Kidney (tissue), 14 donors: ENCODE results near the gene SMOC1. TPM values are rescaled to one million over a fixed set of nuclear protein-coding genes. Genes with fewer than 3 reads are reported as not detected.
"Not testable (repeated sequence)": the region's sequence is repeated elsewhere in the genome, so short reads cannot be mapped to it uniquely, and the experiment has no call there.

Experiments used
- DNase-seq, 5 donors: peaks; one replicate each; pipeline ENCODE4 v3.0.0-alpha.2; 2013 to 2020
- FAIRE-seq: peaks from 2 replicates; lab custom pipeline; 2012; peaks lifted over from hg19 to GRCh38; lab: Jason Lieb, UNC
- H3K27ac ChIP-seq, 2 donors: one replicate each; pipeline ENCODE4 v1.7.0; 2013; ENCODE audit warnings: low read depth in 2 of 2, low read length in 2 of 2, inconsistent platforms in 1 of 2
- H3K27me3 ChIP-seq: one replicate; pipeline ENCODE4 v1.7.1; 2013; ENCODE audit warnings: low read length, inconsistent platforms; ENCODE audit not compliant: control insufficient read depth, insufficient read depth
- H3K36me3 ChIP-seq, 3 donors: one replicate each; pipeline versions ENCODE4 v1.7.0 to v1.7.1; 2013; ENCODE audit warnings: low read length in 3 of 3, control low read depth in 1 of 3, inconsistent platforms in 1 of 3; ENCODE audit not compliant: insufficient read depth in 3 of 3, control insufficient read depth in 2 of 3
- H3K4me1 ChIP-seq, 3 donors: one replicate each; pipeline versions ENCODE4 v1.7.0 to v1.7.1; 2013; ENCODE audit warnings: low read length in 3 of 3, inconsistent platforms in 1 of 3, low read depth in 1 of 3; ENCODE audit not compliant: control insufficient read depth in 2 of 3, insufficient read depth in 2 of 3
- H3K4me3 ChIP-seq, 3 donors: one replicate each; pipeline versions ENCODE4 v1.7.0 to v1.8.1; 2013; ENCODE audit warnings: low read length in 3 of 3, control low read depth in 1 of 3, inconsistent platforms in 1 of 3
- H3K9ac ChIP-seq, 3 donors: one replicate each; pipeline versions ENCODE4 v1.7.0 to v1.7.1; 2013; ENCODE audit warnings: low read length in 3 of 3, control low read depth in 1 of 3, inconsistent platforms in 1 of 3
- H3K9me3 ChIP-seq, 3 donors: one replicate each; pipeline versions ENCODE4 v1.7.0 to v1.7.1; 2013; ENCODE audit warnings: low read length in 3 of 3, control low read depth in 1 of 3, inconsistent platforms in 1 of 3; ENCODE audit not compliant: control insufficient read depth in 2 of 3, insufficient read depth in 1 of 3
- CTCF ChIP-seq: IDR thresholded peaks from 3 replicates; pipeline ENCODE4 v1.5.1; 2012; ENCODE audit warnings: mild to moderate bottlenecking, moderate library complexity, borderline replicate concordance; ENCODE audit not compliant: insufficient read depth; ENCODE audit errors: extremely low read depth
- intact Hi-C: fragments of 100-400 bp; cut with DNase I; formaldehyde crosslinking; loops from one replicate; pipeline ENCODE4 v1.11.1; 2022
- polyA plus RNA-seq: library from polyadenylated mRNA; stranded (reverse); fragments of 350-450 nt; fragmentation: Illumina TruSeq; extraction: RNeasy Lipid Tissue Mini Kit (QIAGEN cat#74804); gene quantifications from one replicate; pipeline ENCODE4 v1.2.3, GENCODE V29; 2014; ENCODE audit warnings: low read depth, low replicate concordance; ENCODE audit not compliant: insufficient read depth
- total RNA-seq: library from RNA; stranded (reverse); fragmentation: NEBNext Ultra II Directional; extraction: Animal tissue kit (Norgen Biotek cat#: 25700); gene quantifications from one replicate; pipeline ENCODE4 v1.2.1, GENCODE V29; 2021
- donor health status: control.
- donor health status: control.
- donor health status: control.
- donor health status: control.
- donor health status: control.
- donor health status: DM: yes; HTN: yes; CAD: no.
- donor health status: Normal renal cell carcinoma (clear cell type).

The SMOC1 gene
- total and polyA plus RNA-seq, 2 donors from 2014 or later: 1.2 to 2.8 TPM

- Histone ChIP-seq H3K9me3 (peaks cover 0 to 12% (median 0%) of the 10 kb centered on the region in 3 donors), H3K36me3 (no peaks in the 10 kb centered on the region), H3K4me1 (no peaks in the 10 kb centered on the region), H3K27me3 (no peaks in the 10 kb centered on the region), H3K9ac (no peak overlapping the region), H3K4me3 (no peak overlapping the region), H3K27ac (no peak overlapping the region)
- TF ChIP-seq CTCF: no peak
- DNase-seq (peak in 1 of 5 donors; percentile 28), FAIRE-seq (no peak)
- intact Hi-C loops: no loop called here
Observed at GRCh38 chr14:69901113-69901951, 22.1 kb downstream of the SMOC1 start.

- H3K9me3 ChIP-seq, H3K27ac ChIP-seq, H3K4me3 ChIP-seq, DNase-seq, FAIRE-seq, intact Hi-C loops, H3K9ac ChIP-seq, H3K4me1 ChIP-seq, H3K36me3 ChIP-seq, H3K27me3 ChIP-seq: not testable (repeated sequence)
Observed at GRCh38 chr14:69903046-69903445, 23.8 kb downstream of the SMOC1 start.

- no peaks in the 10 kb centered on the region for H3K36me3 ChIP-seq
- H3K4me1 ChIP-seq: no peaks in the 10 kb centered on the region
- intact Hi-C loops: no loop called here
- TF ChIP-seq CTCF: no peak
- FAIRE-seq (no peak), DNase-seq (no peak)
- H3K9me3 ChIP-seq: no peaks in the 10 kb centered on the region
- H3K9ac ChIP-seq: no peak overlapping the region
- no peaks in the 10 kb centered on the region for H3K27me3 ChIP-seq
- H3K27ac ChIP-seq: no peak overlapping the region
- H3K4me3 ChIP-seq: no peak overlapping the region
Observed at GRCh38 chr14:69904246-69904645, 25.0 kb downstream of the SMOC1 start.

- no peaks in the 10 kb centered on the region for H3K9me3 ChIP-seq
- DNase-seq (no peak), FAIRE-seq (no peak)
- H3K27ac ChIP-seq: no peak overlapping the region
- H3K27me3 ChIP-seq: no peaks in the 10 kb centered on the region
- H3K36me3 ChIP-seq: no peaks in the 10 kb centered on the region
- H3K4me3 ChIP-seq: no peak overlapping the region
- TF ChIP-seq CTCF: no peak
- no peaks in the 10 kb centered on the region for H3K4me1 ChIP-seq
- no peak overlapping the region for H3K9ac ChIP-seq
- intact Hi-C loops: no loop called here
Observed at GRCh38 chr14:69906201-69906600, 27.0 kb downstream of the SMOC1 start.
